Choroid plexus epithelial cell (primary cell): Measurements from ENCODE around the gene SCAND1.
A peak's percentile ranks its signal among the peaks of the same experiment; 100 is the strongest.

ENCODE experiments used
- DNase-seq: peaks from one replicate; pipeline ENCODE4 v3.0.0-alpha.2; 2010; ENCODE audit warnings: low read depth
- H3K4me3 ChIP-seq: 2 replicates; pipeline ENCODE4 v1.5.1; 2011; ENCODE audit warnings: low read depth, mild to moderate bottlenecking, control low read depth, low read length, moderate library complexity
- CTCF ChIP-seq: conservative IDR thresholded peaks from 2 replicates; pipeline ENCODE4 v1.5.1; 2011; ENCODE audit warnings: low read depth, mild to moderate bottlenecking, control low read depth, inconsistent platforms, low read length, moderate library complexity

The SCAND1 gene

GRCh38 chr20:35947907-35948306 lies 6.4 kb downstream of the SCAND1 start:
- H3K4me3 ChIP-seq, result no peak overlapping the region
- no peak for TF ChIP-seq CTCF
- no peak for DNase-seq

- peak; percentile 62 for TF ChIP-seq CTCF
- DNase-seq, result peak; percentile 50
- no peak overlapping the region for H3K4me3 ChIP-seq
These were observed 6.8 kb downstream of the SCAND1 start for GRCh38 chr20:35947489-35947888.

- DNase-seq, result no peak
- TF ChIP-seq CTCF, result no peak
- H3K4me3 ChIP-seq, result no peak overlapping the region
These were observed 12.1 kb downstream of the SCAND1 start for GRCh38 chr20:35942243-35942642.

- no peak for TF ChIP-seq CTCF
- H3K4me3 ChIP-seq, result no peak overlapping the region
- no peak for DNase-seq
These were observed 12.7 kb downstream of the SCAND1 start for GRCh38 chr20:35941620-35942019.

GRCh38 chr20:35939264-35939663 lies 15.0 kb downstream of the SCAND1 start:
- DNase-seq, result no peak
- H3K4me3 ChIP-seq, result no peak overlapping the region
- TF ChIP-seq CTCF, result no peak

GRCh38 chr20:35934050-35934449 lies 20.3 kb downstream of the SCAND1 start:
- no peak for TF ChIP-seq CTCF
- H3K4me3 ChIP-seq, result no peak overlapping the region
- no peak for DNase-seq

GRCh38 chr20:35929301-35929700 lies 25.0 kb downstream of the SCAND1 start:
- DNase-seq, result no peak
- TF ChIP-seq CTCF, result no peak
- no peak overlapping the region for H3K4me3 ChIP-seq
